ENCODE data around the gene TENT4B. TPM values are rescaled to one million over a fixed set of nuclear protein-coding genes. Genes with fewer than 3 reads are reported as not detected.
A peak's percentile ranks its signal among the peaks of the same experiment; 100 is the strongest.

TENT4B gene
- total RNA-seq, 1 experiment from 2014 or later: 13.0 TPM

DNA sequence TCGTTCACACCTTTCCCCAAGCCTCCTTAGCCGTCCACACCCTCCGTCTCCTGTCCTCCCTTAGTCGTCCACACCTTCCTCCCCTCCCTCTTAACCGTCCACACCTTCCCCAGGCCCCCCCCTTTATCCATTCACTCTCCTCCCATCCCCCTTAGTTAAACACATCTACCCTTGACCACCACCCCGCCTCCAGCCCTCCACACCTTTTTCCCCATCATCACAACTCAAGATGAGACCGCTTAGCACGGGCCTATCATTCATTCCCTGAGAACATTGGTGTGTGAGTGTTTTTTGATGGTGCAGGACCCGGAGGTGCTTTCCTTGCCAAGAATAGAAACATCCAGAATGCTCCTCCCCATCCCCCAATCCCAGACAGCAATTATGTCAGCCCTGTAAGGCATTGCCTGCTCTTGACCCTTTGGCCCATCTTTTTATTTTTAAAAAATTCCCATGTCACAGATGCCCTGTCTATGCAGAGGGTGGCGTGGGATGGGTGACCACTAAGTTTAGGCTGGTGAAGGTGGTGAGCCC lies 1.4 kb downstream of the TENT4B start:
- Mint-ChIP-seq H3K27me3 (ENCODE audit: low read depth) (peaks cover 3% of the 10 kb centered on the region; the same call in 1 of the 2 replicates), H3K36me3 (ENCODE audit: insufficient read depth in 1 of 3, low read depth in 3 of 3) (peaks cover 0 to 3% (median 0%) of the 10 kb centered on the region in 3 experiments; a peak in 1 of 7 replicates), H3K4me1 (peaks cover 18 to 19% of the 10 kb centered on the region in 2 experiments), H3K9me3 (no peaks in the 10 kb centered on the region; a peak in 1 of 5 replicates), H3K27ac (no peak overlapping the region; a peak in 1 of 7 replicates), H3K4me3 (peak overlapping the region; percentile 73 to 91)
- Histone ChIP-seq H3K27me3 (ENCODE audit: insufficient read depth, low read length) (no peaks in the 10 kb centered on the region), H2BK12ac (ENCODE audit: insufficient read length, low read depth, low read length) (no peak overlapping the region), H4K20me1 (ENCODE audit: control insufficient read depth, insufficient read depth, insufficient read length) (peaks cover 3% of the 10 kb centered on the region), H3K79me2 (ENCODE audit: insufficient read depth, low read length) (peaks cover 21% of the 10 kb centered on the region; the same call in 1 of the 2 replicates), H2BK20ac (ENCODE audit: low read depth, low read length, poor library complexity, severe bottlenecking) (no peak overlapping the region), H2AFZ (ENCODE audit: low read length) (no peak overlapping the region), H3K79me1 (ENCODE audit: insufficient read depth, low read depth, low read length, poor library complexity, severe bottlenecking) (peaks cover 8% of the 10 kb centered on the region), H3K4me1 (ENCODE audit: insufficient read depth, low read length) (peaks cover 3% of the 10 kb centered on the region), H4K91ac (ENCODE audit: insufficient read length, low read depth, low read length) (no peak overlapping the region), H2BK5ac (ENCODE audit: insufficient read length, low read length) (no peak overlapping the region), H3K23ac (ENCODE audit: insufficient read length, low read depth, low read length) (no peak overlapping the region), H2BK120ac (ENCODE audit: low read depth, low read length, poor library complexity, severe bottlenecking) (no peak overlapping the region), H3K27ac (ENCODE audit: insufficient read length, low read depth, low read length) (no peak overlapping the region), H3K18ac (ENCODE audit: insufficient read length, low read depth, low read length) (peak overlapping the region; percentile 2), H2BK15ac (ENCODE audit: low read depth, low read length) (no peak overlapping the region), H3K14ac (ENCODE audit: insufficient read depth, low read length) (peak overlapping the region; percentile 17; the same call in 1 of the 2 replicates), H2AK5ac (ENCODE audit: insufficient read length, low read length) (no peak overlapping the region), H3K23me2 (ENCODE audit: insufficient read length, low read depth, low read length, poor library complexity, severe bottlenecking) (peaks cover 15% of the 10 kb centered on the region), H4K5ac (ENCODE audit: insufficient read length, low read depth, low read length) (no peak overlapping the region), H4K8ac (replicated peaks; ENCODE audit: insufficient read length, low read depth, low read length) (no peak overlapping the region), H3K9ac (ENCODE audit: extremely low read depth, insufficient read length, low read length) (peak overlapping the region; percentile 8), H3K4me2 (ENCODE audit: insufficient read depth, insufficient read length, low read length) (peak overlapping the region; percentile 84), H3T11ph (ENCODE audit: low read length) (no peak overlapping the region), H3K56ac (ENCODE audit: insufficient read length, low read depth, low read length) (no peak overlapping the region), H3K4ac (ENCODE audit: low read depth, low read length) (no peak overlapping the region), H3K9me3 (ENCODE audit: control insufficient read depth, low read depth, low read length) (no peaks in the 10 kb centered on the region)
- no CpG with 5 or more reads among the region's 10 CpGs for WGBS (ENCODE audit: extremely low coverage, insufficient read length, low lambda C conversion rate)
- TF ChIP-seq, protein P1, sequence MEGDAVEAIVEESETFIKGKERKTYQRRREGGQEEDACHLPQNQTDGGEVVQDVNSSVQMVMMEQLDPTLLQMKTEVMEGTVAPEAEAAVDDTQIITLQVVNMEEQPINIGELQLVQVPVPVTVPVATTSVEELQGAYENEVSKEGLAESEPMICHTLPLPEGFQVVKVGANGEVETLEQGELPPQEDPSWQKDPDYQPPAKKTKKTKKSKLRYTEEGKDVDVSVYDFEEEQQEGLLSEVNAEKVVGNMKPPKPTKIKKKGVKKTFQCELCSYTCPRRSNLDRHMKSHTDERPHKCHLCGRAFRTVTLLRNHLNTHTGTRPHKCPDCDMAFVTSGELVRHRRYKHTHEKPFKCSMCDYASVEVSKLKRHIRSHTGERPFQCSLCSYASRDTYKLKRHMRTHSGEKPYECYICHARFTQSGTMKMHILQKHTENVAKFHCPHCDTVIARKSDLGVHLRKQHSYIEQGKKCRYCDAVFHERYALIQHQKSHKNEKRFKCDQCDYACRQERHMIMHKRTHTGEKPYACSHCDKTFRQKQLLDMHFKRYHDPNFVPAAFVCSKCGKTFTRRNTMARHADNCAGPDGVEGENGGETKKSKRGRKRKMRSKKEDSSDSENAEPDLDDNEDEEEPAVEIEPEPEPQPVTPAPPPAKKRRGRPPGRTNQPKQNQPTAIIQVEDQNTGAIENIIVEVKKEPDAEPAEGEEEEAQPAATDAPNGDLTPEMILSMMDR (conservative IDR thresholded peaks at IDR 0.05): no peak
- DNase-seq: no peak
